H1 (cell line): ENCODE results near the gene CACNG6. TPM values are rescaled to one million over a fixed set of nuclear protein-coding genes. Genes with fewer than 3 reads are reported as not detected.

ENCODE experiments used
- CTCF ChIA-PET: fragments of 300-600 bp; sonication (Branson Sonifier 250); formaldehyde crosslinking; loops from one replicate; lab custom pipeline; 2021; ENCODE audit not compliant: partially characterized antibody; lab: Charles Lee
- POLR2A ChIA-PET: fragments of 300-600 bp; sonication (Branson Sonifier 250); formaldehyde crosslinking; loops from one replicate; lab custom pipeline; 2021; ENCODE audit warnings: inconsistent platforms; ENCODE audit not compliant: partially characterized antibody; lab: Charles Lee
- DNase-seq, 2 experiments: peaks; one replicate each; pipeline versions ENCODE4 v3.0.0 to v3.0.0-alpha.2; 2010 to 2022; ENCODE audit warnings: low spot score in 2 of 2, low read depth in 1 of 2, mixed read lengths in 1 of 2
- FAIRE-seq: peaks from 2 replicates; lab custom pipeline; 2011; peaks lifted over from hg19 to GRCh38; lab: Jason Lieb, UNC
- H2AFZ ChIP-seq: 2 replicates; pipeline ENCODE4 v1.8.1; 2012; ENCODE audit warnings: low read length, inconsistent platforms
- H2AK5ac ChIP-seq: 2 replicates; pipeline ENCODE4 v1.6.1; 2013; ENCODE audit warnings: low read depth, low read length
- H2BK120ac ChIP-seq: replicated peaks from 2 replicates; pipeline ENCODE3; 2013; ENCODE audit warnings: low read depth, low read length, inconsistent platforms
- H2BK12ac ChIP-seq: 2 replicates; pipeline ENCODE4 v1.6.1; 2013; ENCODE audit warnings: low read depth, low read length
- H2BK15ac ChIP-seq: 2 replicates; pipeline ENCODE4 v1.6.1; 2013; ENCODE audit warnings: low read length
- H2BK20ac ChIP-seq: 2 replicates; pipeline ENCODE4 v1.6.1; 2013; ENCODE audit warnings: low read length
- H2BK5ac ChIP-seq: 2 replicates; pipeline ENCODE4 v1.6.1; 2013; ENCODE audit warnings: low read depth, low read length
- H3K14ac ChIP-seq: 2 replicates; pipeline ENCODE4 v1.6.1; 2013; ENCODE audit warnings: inconsistent platforms; ENCODE audit not compliant: insufficient read length
- H3K18ac ChIP-seq: 2 replicates; pipeline ENCODE4 v1.6.1; 2013; ENCODE audit warnings: low read length; ENCODE audit errors: extremely low read depth
- H3K23ac ChIP-seq: 2 replicates; pipeline ENCODE4 v1.6.1; 2013; ENCODE audit warnings: inconsistent platforms; ENCODE audit not compliant: insufficient read length
- H3K23me2 ChIP-seq: 2 replicates; pipeline ENCODE4 v1.6.1; 2013; ENCODE audit warnings: low read depth, low read length
- H3K27ac ChIP-seq: 2 replicates; pipeline ENCODE4 v1.6.1; 2011; ENCODE audit warnings: low read depth, low read length, inconsistent platforms
- H3K27me3 ChIP-seq, 4 experiments: replicated peaks in 1 of 4; 1 replicate in 1 of 4; 2 replicates in 3 of 4; pipeline versions ENCODE4 v1.6.1 to v1.8.1; 2011 to 2013; ENCODE audit warnings: low read length in 3 of 4, mild to moderate bottlenecking in 3 of 4, inconsistent platforms in 2 of 4, mixed read lengths in 2 of 4, moderate library complexity in 1 of 4; ENCODE audit not compliant: control insufficient read depth in 3 of 4, insufficient read depth in 3 of 4; ENCODE audit errors: extremely low read depth in 1 of 4
- H3K36me3 ChIP-seq, 4 experiments: 2 replicates each; pipeline versions ENCODE4 v1.6.1 to v1.8.1; 2011 to 2013; ENCODE audit warnings: mild to moderate bottlenecking in 4 of 4, low read length in 3 of 4, moderate library complexity in 2 of 4, control low read depth in 1 of 4, inconsistent platforms in 1 of 4; ENCODE audit not compliant: insufficient read depth in 4 of 4, control insufficient read depth in 2 of 4
- H3K4ac ChIP-seq: replicated peaks from 2 replicates; pipeline ENCODE3; 2013; ENCODE audit warnings: low read length, low read depth, mixed read lengths, inconsistent platforms; ENCODE audit not compliant: insufficient read length
- H3K4me1 ChIP-seq, 4 experiments: replicated peaks in 1 of 4; 1 replicate in 1 of 4; 2 replicates in 3 of 4; pipeline versions ENCODE4 v1.6.1 to v1.8.1; 2011 to 2013; ENCODE audit warnings: low read length in 3 of 4, inconsistent platforms in 2 of 4, mixed read lengths in 1 of 4; ENCODE audit not compliant: insufficient read depth in 4 of 4, control insufficient read depth in 3 of 4
- H3K4me2 ChIP-seq, 2 experiments: 2 replicates each; pipeline versions ENCODE4 v1.6.1 to v1.8.1; 2011 to 2013; ENCODE audit warnings: low read depth in 2 of 2, low read length in 2 of 2, control low read depth in 1 of 2, inconsistent platforms in 1 of 2, mild to moderate bottlenecking in 1 of 2; ENCODE audit not compliant: insufficient read depth in 1 of 2
- H3K4me3 ChIP-seq, 4 experiments: fragments of 200-600, 300-600 bp in 1 of 4; sonication (generic), shearing (Covaris generic), sonication (Bioruptor Twin) in 1 of 4; 2 replicates each; pipeline versions ENCODE4 v1.5.1 to v1.8.1; 2011 to 2016; ENCODE audit warnings: low read length in 4 of 4, low read depth in 3 of 4, control low read depth in 2 of 4, inconsistent platforms in 2 of 4, mild to moderate bottlenecking in 2 of 4, mixed read lengths in 1 of 4, moderate library complexity in 1 of 4; ENCODE audit not compliant: insufficient read depth in 2 of 4; ENCODE audit errors: extremely low read depth in 1 of 4
- H3K56ac ChIP-seq: replicated peaks from 2 replicates; pipeline ENCODE3; 2013; ENCODE audit warnings: low read depth, mild to moderate bottlenecking, mixed read lengths, low read length, inconsistent platforms; ENCODE audit not compliant: insufficient read length
- H3K79me1 ChIP-seq: 2 replicates; pipeline ENCODE4 v1.6.1; 2013; ENCODE audit warnings: low read depth, low read length, control low read depth
- H3K79me2 ChIP-seq, 2 experiments: 2 replicates each; pipeline versions ENCODE4 v1.6.1 to v1.8.1; 2012 to 2013; ENCODE audit warnings: low read length in 2 of 2, mild to moderate bottlenecking in 2 of 2, inconsistent platforms in 1 of 2; ENCODE audit not compliant: insufficient read depth in 2 of 2, control insufficient read depth in 1 of 2
- H3K9ac ChIP-seq, 4 experiments: replicated peaks in 1 of 4; 1 replicate in 1 of 4; 2 replicates in 3 of 4; pipeline versions ENCODE4 v1.6.1 to v1.8.1; 2011 to 2013; ENCODE audit warnings: low read depth in 3 of 4, low read length in 3 of 4, control low read depth in 2 of 4, mild to moderate bottlenecking in 2 of 4, moderate library complexity in 2 of 4, inconsistent platforms in 1 of 4; ENCODE audit errors: extremely low read depth in 1 of 4
- H3K9me3 ChIP-seq, 2 experiments: 2 replicates each; pipeline versions ENCODE4 v1.6.1 to v1.8.1; 2012 to 2013; ENCODE audit warnings: mild to moderate bottlenecking in 2 of 2, moderate library complexity in 2 of 2, control low read depth in 1 of 2, inconsistent platforms in 1 of 2, low read depth in 1 of 2, low read length in 1 of 2, mixed read lengths in 1 of 2; ENCODE audit not compliant: insufficient read depth in 2 of 2
- H4K20me1 ChIP-seq, 2 experiments: replicated peaks in 1 of 2; 2 replicates each; pipeline versions ENCODE3 to v1.8.1; 2011 to 2013; ENCODE audit warnings: inconsistent platforms in 2 of 2, low read length in 2 of 2, mild to moderate bottlenecking in 1 of 2; ENCODE audit not compliant: insufficient read depth in 2 of 2, control insufficient read depth in 1 of 2
- H4K5ac ChIP-seq: 2 replicates; pipeline ENCODE4 v1.6.1; 2013; ENCODE audit warnings: low read length, low read depth, mixed read lengths, inconsistent platforms; ENCODE audit not compliant: insufficient read length
- H4K8ac ChIP-seq: 2 replicates; pipeline ENCODE4 v1.8.0; 2013; ENCODE audit warnings: mild to moderate bottlenecking, moderate library complexity, low read length, inconsistent platforms; ENCODE audit not compliant: insufficient read depth; ENCODE audit errors: extremely low read depth
- H4K91ac ChIP-seq: replicated peaks from 2 replicates; pipeline ENCODE3; 2013; ENCODE audit warnings: low read length, mixed read lengths, inconsistent platforms; ENCODE audit not compliant: insufficient read length
- CEBPB ChIP-seq: IDR thresholded peaks from 2 replicates; pipeline ENCODE4 v1.6.1; 2012; ENCODE audit warnings: low read depth, low read length
- CREB1 ChIP-seq: IDR thresholded peaks from 2 replicates; pipeline ENCODE4 v1.6.1; 2012; ENCODE audit warnings: inconsistent platforms
- FOSL1 ChIP-seq: IDR thresholded peaks from 2 replicates; pipeline ENCODE4 v1.6.1; 2011; ENCODE audit warnings: mild to moderate bottlenecking, low read depth, low read length, moderate library complexity; ENCODE audit not compliant: insufficient read depth
- POLR2AphosphoS5 ChIP-seq: IDR thresholded peaks from 2 replicates; pipeline ENCODE4 v1.6.1; 2011; ENCODE audit warnings: low read depth, low read length
- TCF12 ChIP-seq: IDR thresholded peaks from 2 replicates; pipeline ENCODE4 v1.6.1; 2011; ENCODE audit warnings: low read depth, mild to moderate bottlenecking, low read length
- WGBS, 2 experiments: shearing (Covaris generic) in 1 of 2; methylation state at CpG; one replicate each; pipeline versions ENCODE4 v1.1.6 to v1.1.7; 2013 to 2015; ENCODE audit warnings: low lambda C conversion rate in 2 of 2, mixed read lengths in 2 of 2, inconsistent platforms in 1 of 2, low coverage in 1 of 2, missing lambda C conversion rate in 1 of 2; ENCODE audit not compliant: insufficient replicate concordance in 2 of 2, insufficient coverage in 1 of 2, insufficient read length in 1 of 2; ENCODE audit errors: extremely low coverage in 1 of 2, missing lambda C conversion rate in 1 of 2; 5-methylcytosine and 5-hydroxymethylcytosine counted together
- polyA plus RNA-seq, 7 experiments: library from polyadenylated mRNA; depleted of rRNA in 3 of 7; stranded (reverse) in 5 of 7; unstranded in 2 of 7; fragments of >200 nt in 5 of 7; fragments of 200-250 nt in 2 of 7; gene quantifications; 1 replicate in 5 of 7; 2 replicates in 1 of 7; 4 replicates in 1 of 7; pipeline versions ENCODE4 v1.2.1 to v1.2.3, GENCODE V29; 2011 to 2013; ENCODE audit warnings: missing spikeins in 2 of 7, mixed read lengths in 2 of 7
- total RNA-seq: library from RNA; stranded (reverse); fragmentation: NEBNext Ultra II Directional; extraction: Animal tissue kit (Norgen Biotek cat#: 25700); gene quantifications from 2 replicates; pipeline ENCODE4 v1.2.1, GENCODE V29; 2021

Gene CACNG6
- total and polyA plus RNA-seq, 2 of the 8 experiments (the other 6 are each of a cell fraction or from before 2014, with no cell fraction given), result 1.2 to 1.6 TPM

DNA sequence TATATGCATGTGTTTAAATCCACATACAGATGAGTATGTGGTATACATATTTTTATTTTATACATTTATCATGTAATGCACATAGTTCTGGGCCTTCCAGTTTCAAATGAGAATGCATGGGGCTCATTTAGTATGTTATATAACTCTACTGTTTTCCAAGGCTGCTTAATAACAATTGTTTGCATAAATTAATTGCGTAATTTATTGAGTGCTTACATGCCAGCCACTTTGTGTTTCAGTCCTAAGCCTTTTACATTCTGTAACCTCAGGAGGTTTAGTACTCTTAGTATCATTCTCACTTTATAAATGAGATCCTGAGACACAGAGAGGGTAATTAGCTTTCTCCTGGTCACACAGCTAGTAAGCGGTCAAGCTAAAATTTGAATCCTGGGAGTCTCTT is 45.4 kb upstream of the CACNG6 start:
- H3K4me2 ChIP-seq, result peak overlapping the region; percentile 51 to 60; a peak in 2 of 4 replicates
- H4K8ac ChIP-seq, result no peak overlapping the region
- peak overlapping the region in 2 of 4 experiments; percentile 23 to 53; a peak in 4 of 8 replicates for H3K4me3 ChIP-seq
- no peaks in the 10 kb centered on the region for H3K36me3 ChIP-seq
- no peaks in the 10 kb centered on the region for H3K9me3 ChIP-seq
- no peaks in the 10 kb centered on the region for H3K79me2 ChIP-seq
- no peak overlapping the region for H3K9ac ChIP-seq
- no peaks in the 10 kb centered on the region for H3K79me1 ChIP-seq
- H3K27ac ChIP-seq, result no peak overlapping the region
- DNase-seq, result no peak
- H4K20me1 ChIP-seq, result no peaks in the 10 kb centered on the region
- ChIA-PET POLR2A (interaction anchor here (0.9 to 2.9 kb wide), 7 partner anchors 31 to 163 kb away, joined by 3 to 15 read pairs (median 4); no protein-coding TSS in a partner anchor), CTCF (interaction anchor here (0.7 to 3.9 kb wide), 8 partner anchors 15 to 136 kb away, joined by 3 to 23 read pairs (median 6); no protein-coding TSS in a partner anchor)
- no peak overlapping the region for H2AFZ ChIP-seq
- no peak overlapping the region for H4K5ac ChIP-seq
- no peak overlapping the region for H3K14ac ChIP-seq
- H2BK20ac ChIP-seq, result no peak overlapping the region
- H3K23ac ChIP-seq, result no peak overlapping the region
- peaks cover 4 to 10% (median 7%) of the 10 kb centered on the region in 4 experiments; a peak in 6 of 7 replicates for H3K4me1 ChIP-seq
- H3K4ac ChIP-seq, result no peak overlapping the region
- no peak overlapping the region for H4K91ac ChIP-seq
- no peak overlapping the region for H2BK5ac ChIP-seq
- FAIRE-seq, result no peak
- H3K23me2 ChIP-seq, result peaks cover 11% of the 10 kb centered on the region; the same call in 1 of the 2 replicates
- H2BK120ac ChIP-seq, result no peak overlapping the region
- WGBS, 2 experiments, result 78% methylated on average over 2 of the region's 2 CpGs; no CpG with 5 or more reads in 1 of the 2 experiments
- no peak overlapping the region for H3K56ac ChIP-seq
- no peaks in the 10 kb centered on the region for H3K27me3 ChIP-seq
- no peak overlapping the region for H2AK5ac ChIP-seq
- no peak overlapping the region for H3K18ac ChIP-seq
- H2BK15ac ChIP-seq, result no peak overlapping the region
- H2BK12ac ChIP-seq, result no peak overlapping the region
- no peak for TF ChIP-seq CEBPB
- no peak for TF ChIP-seq TCF12
- no peak for TF ChIP-seq FOSL1
- TF ChIP-seq POLR2AphosphoS5, result no peak
- no peak for TF ChIP-seq CREB1
